ENCODE data around the gene MYO18B. TPM values are rescaled to one million over a fixed set of nuclear protein-coding genes. Genes with fewer than 3 reads are reported as not detected.

The MYO18B gene
- total and polyA plus RNA-seq, 2 of the 8 experiments (the other 6 are each of a cell fraction or from before 2014, with no cell fraction given): 0.62 to 0.78 TPM

DNA sequence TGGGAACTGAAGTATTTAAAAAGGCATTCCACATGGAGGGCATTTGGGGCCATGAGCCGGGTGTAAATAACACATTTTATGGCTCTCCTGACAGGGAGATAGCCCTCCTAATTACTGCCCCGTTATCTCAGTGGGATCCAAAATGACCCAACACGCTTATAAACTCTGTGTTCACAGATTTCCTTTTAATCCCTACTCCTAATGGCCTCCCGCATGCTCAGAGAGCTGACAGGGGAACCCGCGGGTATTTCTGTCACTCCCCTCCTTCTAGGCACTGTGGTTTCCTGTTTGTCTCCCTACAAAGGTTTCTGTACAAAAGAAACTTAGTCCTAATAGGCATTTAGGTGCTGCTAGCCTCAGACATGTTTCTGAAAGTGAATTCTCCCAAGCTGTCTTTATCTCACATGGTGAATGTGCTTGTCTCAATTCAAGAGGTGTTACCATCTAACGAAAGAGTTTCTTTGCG lies 224.5 kb downstream of the MYO18B start (continued):
- no peak for TF ChIP-seq GTF2F1 (IDR thresholded peaks at IDR 0.05; ENCODE audit: borderline replicate concordance, low read depth, low read length)
- no peak for TF ChIP-seq HDAC2 (IDR thresholded peaks at IDR 0.05; ENCODE audit: borderline replicate concordance in 1 of 2, low read depth in 2 of 2, low read length in 2 of 2)
- TF ChIP-seq GABPA (IDR thresholded peaks at IDR 0.05; ENCODE audit: borderline replicate concordance, insufficient read depth, low read length): no peak
- no peak for TF ChIP-seq SIN3A (conservative IDR thresholded peaks at IDR 0.05 in 1 of 2, IDR thresholded peaks at IDR 0.05 in 1 of 2; ENCODE audit: low read depth in 1 of 2, low read length in 2 of 2)
